ENCODE data around the gene PIEZO2. TPM values are rescaled to one million over a fixed set of nuclear protein-coding genes. Genes with fewer than 3 reads are reported as not detected.

Gene PIEZO2
- total and polyA plus RNA-seq, 2 of the 8 experiments (the other 6 are each of a cell fraction or from before 2014, with no cell fraction given), result 4.7 to 16.5 TPM

- ChIA-PET CTCF (ENCODE audit: partially characterized antibody) (interaction anchor here (1.3 to 1.4 kb wide), 2 partner anchors 12 to 279 kb away, joined by 3 read pairs; no protein-coding TSS in a partner anchor), POLR2A (ENCODE audit: partially characterized antibody) (no interaction called here)
- no peaks in the 10 kb centered on the region for H3K79me1 ChIP-seq (ENCODE audit: low read depth, low read length)
- no peak overlapping the region for H4K5ac ChIP-seq (ENCODE audit: insufficient read length, low read depth, low read length)
- H2BK12ac ChIP-seq (ENCODE audit: low read depth, low read length), result no peak overlapping the region
- H3K4me3 ChIP-seq (ENCODE audit: extremely low read depth in 1 of 4, insufficient read depth in 2 of 4, low read depth in 3 of 4, low read length in 4 of 4), result no peak overlapping the region
- DNase-seq (ENCODE audit: low read depth in 1 of 2, low spot score in 2 of 2) (no peak), FAIRE-seq (no peak)
- no peak overlapping the region for H3K9ac ChIP-seq (replicated peaks in 1 of 4; ENCODE audit: extremely low read depth in 1 of 4, low read depth in 3 of 4, low read length in 3 of 4)
- H3K4me2 ChIP-seq (ENCODE audit: insufficient read depth in 1 of 2, low read depth in 2 of 2, low read length in 2 of 2), result no peak overlapping the region
- no peak overlapping the region for H3K56ac ChIP-seq (replicated peaks; ENCODE audit: insufficient read length, low read depth, low read length)
- no peak overlapping the region for H2BK20ac ChIP-seq (ENCODE audit: low read length)
- peak overlapping the region; percentile 85; the same call in 1 of the 2 replicates for H2AFZ ChIP-seq (ENCODE audit: low read length)
- no peaks in the 10 kb centered on the region for H3K27me3 ChIP-seq (replicated peaks in 1 of 4; ENCODE audit: control insufficient read depth in 3 of 4, extremely low read depth in 1 of 4, insufficient read depth in 3 of 4, low read length in 3 of 4)
- H2BK15ac ChIP-seq (ENCODE audit: low read length), result no peak overlapping the region
- no peak overlapping the region for H3K23ac ChIP-seq (ENCODE audit: insufficient read length)
- H3K79me2 ChIP-seq (ENCODE audit: control insufficient read depth in 1 of 2, insufficient read depth in 2 of 2, low read length in 2 of 2), result no peaks in the 10 kb centered on the region
- H2BK120ac ChIP-seq (replicated peaks; ENCODE audit: low read depth, low read length), result no peak overlapping the region
- no peak overlapping the region for H4K8ac ChIP-seq (ENCODE audit: extremely low read depth, insufficient read depth, low read length)
- no peak overlapping the region for H2AK5ac ChIP-seq (ENCODE audit: low read depth, low read length)
- no peak overlapping the region for H4K91ac ChIP-seq (replicated peaks; ENCODE audit: insufficient read length, low read length)
- H3K4me1 ChIP-seq (replicated peaks in 1 of 4; ENCODE audit: control insufficient read depth in 3 of 4, insufficient read depth in 4 of 4, low read length in 3 of 4), result no peaks in the 10 kb centered on the region
- H3K36me3 ChIP-seq (ENCODE audit: control insufficient read depth in 2 of 4, insufficient read depth in 4 of 4, low read length in 3 of 4), result no peaks in the 10 kb centered on the region
- H3K18ac ChIP-seq (ENCODE audit: extremely low read depth, low read length), result no peak overlapping the region
- H3K9me3 ChIP-seq (ENCODE audit: insufficient read depth in 2 of 2, low read depth in 1 of 2, low read length in 1 of 2), result no peaks in the 10 kb centered on the region
- H3K27ac ChIP-seq (ENCODE audit: low read depth, low read length), result no peak overlapping the region
- no peaks in the 10 kb centered on the region for H4K20me1 ChIP-seq (replicated peaks in 1 of 2; ENCODE audit: control insufficient read depth in 1 of 2, insufficient read depth in 2 of 2, low read length in 2 of 2)
- H3K4ac ChIP-seq (replicated peaks; ENCODE audit: insufficient read length, low read depth, low read length), result no peak overlapping the region
- 89% methylated on average over 3 of the region's 3 CpGs; no CpG with 5 or more reads in 1 of the 2 experiments for WGBS, 2 experiments (ENCODE audit: extremely low coverage in 1 of 2, insufficient coverage in 1 of 2, insufficient read length in 1 of 2, insufficient replicate concordance in 2 of 2, low coverage in 1 of 2, low lambda C conversion rate in 2 of 2, missing lambda C conversion rate in 1 of 2)
- H2BK5ac ChIP-seq (ENCODE audit: low read depth, low read length), result no peak overlapping the region
- no peak overlapping the region for H3K14ac ChIP-seq (ENCODE audit: insufficient read length)
- H3K23me2 ChIP-seq (ENCODE audit: low read depth, low read length), result no peaks in the 10 kb centered on the region
- no peak for TF ChIP-seq PHF8 (conservative IDR thresholded peaks at IDR 0.05; ENCODE audit: low read depth, low read length)
- TF ChIP-seq SIX5 (IDR thresholded peaks at IDR 0.05; ENCODE audit: low read depth, low read length), result no peak
- no peak for TF ChIP-seq CBX8 (IDR thresholded peaks at IDR 0.05; ENCODE audit: borderline replicate concordance, low read depth, low read length)
- TF ChIP-seq ATF3 (IDR thresholded peaks at IDR 0.05; ENCODE audit: insufficient read depth, low read depth, low read length), result no peak
- TF ChIP-seq EGR1 (IDR thresholded peaks at IDR 0.05; ENCODE audit: borderline replicate concordance, low read depth, low read length), result no peak
- TF ChIP-seq CTBP2 (IDR thresholded peaks at IDR 0.05; ENCODE audit: borderline replicate concordance, insufficient read depth, insufficient read length, low read length), result no peak
- TF ChIP-seq CEBPB (IDR thresholded peaks at IDR 0.05; ENCODE audit: low read depth, low read length), result no peak
- TF ChIP-seq BACH1 (IDR thresholded peaks at IDR 0.05; ENCODE audit: low read length), result no peak
- no peak for TF ChIP-seq BRCA1 (IDR thresholded peaks at IDR 0.05; ENCODE audit: low read depth, low read length)
- no peak for TF ChIP-seq MAX (IDR thresholded peaks at IDR 0.05)
- no peak for TF ChIP-seq NANOG (IDR thresholded peaks at IDR 0.05; ENCODE audit: insufficient read depth, low read depth, low read length, poor library complexity, severe bottlenecking)
- TF ChIP-seq JUND (IDR thresholded peaks at IDR 0.05; ENCODE audit: low read length), result no peak
- no peak for TF ChIP-seq GABPA (IDR thresholded peaks at IDR 0.05; ENCODE audit: borderline replicate concordance, insufficient read depth, low read length)
- no peak for TF ChIP-seq ZNF274 (IDR thresholded peaks at IDR 0.05; ENCODE audit: borderline replicate concordance, extremely low read depth, low read length)
Measured at GRCh38 chr18:11176481-11176881, 27.1 kb upstream of the PIEZO2 start.
